Endothelial cell of umbilical vein (primary cell): ENCODE results near the gene SKOR1. TPM values are rescaled to one million over a fixed set of nuclear protein-coding genes. Genes with fewer than 3 reads are reported as not detected.

Experiments used
- BruUV-seq: library from RNA; stranded (reverse); fragments of 400-500 nt; replicated peaks from 2 replicates; lab custom pipeline; 2021; lab: Mats Ljungman, UMichigan
- CTCF ChIA-PET: fragments of 300-600, 350-600 bp; sonication (Branson Sonifier 250); formaldehyde crosslinking; loops from one replicate; lab custom pipeline; 2021; ENCODE audit warnings: antibody characterized with exemption, inconsistent platforms; lab: Charles Lee
- POLR2A ChIA-PET: fragments of 300-600, 350-600 bp; sonication (Branson Sonifier 250); formaldehyde crosslinking; loops from one replicate; lab custom pipeline; 2021; ENCODE audit warnings: antibody characterized with exemption, inconsistent platforms; lab: Charles Lee
- DNase-seq: peaks from one replicate; pipeline ENCODE4 v3.0.0-alpha.2; 2011; ENCODE audit warnings: low read depth, low spot score
- FAIRE-seq: peaks from 2 replicates; lab custom pipeline; 2011; peaks lifted over from hg19 to GRCh38; lab: Jason Lieb, UNC
- H2AFZ ChIP-seq: 2 replicates; pipeline ENCODE4 v1.6.0; 2012; ENCODE audit warnings: low read depth, low read length, control low read depth, inconsistent platforms
- H3K27ac ChIP-seq: 2 replicates; pipeline ENCODE4 v1.5.1; 2011; ENCODE audit warnings: low read depth, mild to moderate bottlenecking, control low read depth, low read length, moderate library complexity; ENCODE audit not compliant: insufficient read depth
- H3K27me3 ChIP-seq, 2 experiments: 2 replicates each; pipeline versions ENCODE4 v1.6.0 to v1.6.1; 2011; ENCODE audit warnings: low read length in 2 of 2, mixed read lengths in 1 of 2; ENCODE audit not compliant: control insufficient read depth in 2 of 2, insufficient read depth in 2 of 2
- H3K36me3 ChIP-seq, 2 experiments: 2 replicates in 1 of 2; 3 replicates in 1 of 2; pipeline ENCODE4 v1.5.1; 2011; ENCODE audit warnings: low read length in 2 of 2, mild to moderate bottlenecking in 1 of 2, moderate library complexity in 1 of 2; ENCODE audit not compliant: control insufficient read depth in 2 of 2, insufficient read depth in 2 of 2; ENCODE audit errors: extremely low read depth in 1 of 2
- H3K4me1 ChIP-seq: 3 replicates; pipeline ENCODE4 v1.5.1; 2011; ENCODE audit warnings: mild to moderate bottlenecking, low read length; ENCODE audit not compliant: control insufficient read depth, insufficient read depth; ENCODE audit errors: extremely low read depth
- H3K4me2 ChIP-seq: 2 replicates; pipeline ENCODE4 v1.6.1; 2011; ENCODE audit warnings: low read length, control low read depth, mixed read lengths; ENCODE audit not compliant: insufficient read depth
- H3K4me3 ChIP-seq, 3 experiments: fragments of 200-600 bp in 1 of 3; sonication (generic), shearing (Covaris generic) in 1 of 3; replicated peaks in 1 of 3; 2 replicates each; pipeline ENCODE4 v1.5.1; 2011 to 2016; ENCODE audit warnings: control low read depth in 3 of 3, low read length in 3 of 3, mild to moderate bottlenecking in 2 of 3, inconsistent platforms in 1 of 3, low read depth in 1 of 3, moderate library complexity in 1 of 3; ENCODE audit not compliant: insufficient read depth in 1 of 3
- H3K79me2 ChIP-seq: 2 replicates; pipeline ENCODE4 v1.6.0; 2012; ENCODE audit warnings: low read length, inconsistent platforms; ENCODE audit not compliant: control insufficient read depth, insufficient read depth
- H3K9ac ChIP-seq: replicated peaks from 2 replicates; pipeline ENCODE3; 2011; ENCODE audit warnings: low read length, control low read depth; ENCODE audit not compliant: insufficient read depth; ENCODE audit errors: extremely low read depth
- H3K9me1 ChIP-seq: replicated peaks from 3 replicates; pipeline ENCODE4 v1.6.0; 2011; ENCODE audit warnings: mild to moderate bottlenecking, low read length; ENCODE audit not compliant: control insufficient read depth, insufficient read depth; ENCODE audit errors: extremely low read depth
- H3K9me3 ChIP-seq: replicated peaks from 2 replicates; pipeline ENCODE4 v1.5.1; 2012; ENCODE audit warnings: low read length, inconsistent platforms; ENCODE audit not compliant: control insufficient read depth, insufficient read depth
- H4K20me1 ChIP-seq: replicated peaks from 2 replicates; pipeline ENCODE3; 2011; ENCODE audit warnings: mild to moderate bottlenecking, low read length; ENCODE audit not compliant: control insufficient read depth, insufficient read depth; ENCODE audit errors: extremely low read depth
- CTCF ChIP-seq, 2 donors: IDR thresholded peaks; 1 replicate in 1 of 2; 2 replicates in 1 of 2; pipeline ENCODE4 v1.5.1; 2011; ENCODE audit warnings: low read length in 2 of 2, mild to moderate bottlenecking in 2 of 2, moderate library complexity in 2 of 2, control low read depth in 1 of 2, inconsistent platforms in 1 of 2, low read depth in 1 of 2; ENCODE audit not compliant: insufficient read depth in 1 of 2; ENCODE audit errors: extremely low read depth in 1 of 2
- EZH2 ChIP-seq: IDR thresholded peaks from 2 replicates; pipeline ENCODE4 v1.6.1; 2012; ENCODE audit warnings: borderline replicate concordance, low read depth, mild to moderate bottlenecking, moderate library complexity, low read length, inconsistent platforms; ENCODE audit not compliant: severe bottlenecking
- FOS ChIP-seq: IDR thresholded peaks from 2 replicates; pipeline ENCODE4 v1.6.1; 2011; ENCODE audit warnings: mild to moderate bottlenecking, low read length, moderate library complexity, borderline replicate concordance; ENCODE audit not compliant: insufficient read depth
- GATA2 ChIP-seq: IDR thresholded peaks from 2 replicates; pipeline ENCODE4 v1.7.0; 2011; ENCODE audit warnings: low read depth, mild to moderate bottlenecking, moderate library complexity, mixed read lengths, low read length; ENCODE audit not compliant: insufficient read length, insufficient read depth
- JUN ChIP-seq: IDR thresholded peaks from 2 replicates; pipeline ENCODE4 v1.6.1; 2011; ENCODE audit warnings: borderline replicate concordance, low read depth; ENCODE audit not compliant: insufficient read length, insufficient read depth
- MAX ChIP-seq: IDR thresholded peaks from 2 replicates; pipeline ENCODE4 v1.6.1; 2011; ENCODE audit not compliant: insufficient read depth, insufficient read length
- MYC ChIP-seq: IDR thresholded peaks from one replicate; pipeline ENCODE4 v1.6.1; 2011; ENCODE audit warnings: mild to moderate bottlenecking, low read depth, low read length
- POLR2A ChIP-seq: IDR thresholded peaks from 2 replicates; pipeline ENCODE4 v1.6.1; 2012; ENCODE audit warnings: low read depth, mild to moderate bottlenecking, control low read depth, low read length
- POLR2AphosphoS5 ChIP-seq: IDR thresholded peaks from 2 replicates; pipeline ENCODE4 v1.6.1; 2012; ENCODE audit warnings: low read depth, mild to moderate bottlenecking, control low read depth, low read length, moderate library complexity; ENCODE audit not compliant: insufficient read depth
- dilution Hi-C: fragments of 300-500 bp; cut with MboI; formaldehyde crosslinking; loops from one replicate; pipeline ENCODE4 v1.15.0; 2019; ENCODE audit warnings: low sequenced_read_pairs; ENCODE audit not compliant: extremely low pct_ligation_motif_present
- intact Hi-C: fragments of 100-400 bp; cut with micrococcal nuclease; formaldehyde crosslinking; loops from one replicate; pipeline ENCODE4 v1.10.0; 2022
- polyA plus RNA-seq, 4 experiments: library from polyadenylated mRNA; depleted of rRNA in 3 of 4; stranded (reverse) in 3 of 4; unstranded in 1 of 4; fragments of >200 nt; gene quantifications; 2 replicates each; pipeline versions ENCODE4 v1.2.1 to v1.2.3, GENCODE V29; 2011 to 2012; ENCODE audit warnings: missing spikeins in 1 of 4
- total RNA-seq: library from RNA; stranded (reverse); gene quantifications from 2 replicates; pipeline ENCODE4 v1.2.3, GENCODE V29; 2021

Gene SKOR1
- total and polyA plus RNA-seq, 2 donors (not counting 3 experiments of a cell fraction or from before 2014, with no cell fraction given): 0.06 to 0.15 TPM

GRCh38 chr15:67792250-67792942, 32.9 kb upstream of the SKOR1 start:
- TF ChIP-seq CTCF (IDR thresholded peaks at IDR 0.05; ENCODE audit: extremely low read depth in 1 of 2, insufficient read depth in 1 of 2, low read depth in 1 of 2, low read length in 2 of 2) (no peak), GATA2 (no peak), MYC (no peak), POLR2A (no peak), POLR2AphosphoS5 (no peak), JUN (no peak), EZH2 (no peak), FOS (no peak), MAX (no peak)
- ChIA-PET CTCF (no interaction called here), POLR2A (no interaction called here)
- Histone ChIP-seq H3K9me1 (no peaks in the 10 kb centered on the region), H3K4me2 (no peak overlapping the region), H3K9ac (no peak overlapping the region), H4K20me1 (no peaks in the 10 kb centered on the region), H3K4me3 (no peak overlapping the region), H3K27ac (no peak overlapping the region), H3K4me1 (peaks cover 7% of the 10 kb centered on the region), H3K27me3 (no peaks in the 10 kb centered on the region), H3K79me2 (no peaks in the 10 kb centered on the region), H3K36me3 (no peaks in the 10 kb centered on the region), H3K9me3 (no peaks in the 10 kb centered on the region), H2AFZ (no peak overlapping the region)
- FAIRE-seq: no peak
- dilution Hi-C loops: no loop called here
- no TSS peak for BruUV-seq
- DNase-seq: peak; percentile 20
- intact Hi-C loops: no loop called here
